Right forelimb (tissue), 1 donor: ENCODE measurements around the gene FAM3A.
A peak's percentile ranks its signal among the peaks of the same experiment; 100 is the strongest.
"Not testable (repeated sequence)": the region's sequence is repeated elsewhere in the genome, so short reads cannot be mapped to it uniquely, and the experiment has no call there.

Experiments used
- DNase-seq: peaks from one replicate; pipeline ENCODE4 v3.0.0-alpha.2; 2018

FAM3A gene, protein sequence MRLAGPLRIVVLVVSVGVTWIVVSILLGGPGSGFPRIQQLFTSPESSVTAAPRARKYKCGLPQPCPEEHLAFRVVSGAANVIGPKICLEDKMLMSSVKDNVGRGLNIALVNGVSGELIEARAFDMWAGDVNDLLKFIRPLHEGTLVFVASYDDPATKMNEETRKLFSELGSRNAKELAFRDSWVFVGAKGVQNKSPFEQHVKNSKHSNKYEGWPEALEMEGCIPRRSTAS

DNA sequence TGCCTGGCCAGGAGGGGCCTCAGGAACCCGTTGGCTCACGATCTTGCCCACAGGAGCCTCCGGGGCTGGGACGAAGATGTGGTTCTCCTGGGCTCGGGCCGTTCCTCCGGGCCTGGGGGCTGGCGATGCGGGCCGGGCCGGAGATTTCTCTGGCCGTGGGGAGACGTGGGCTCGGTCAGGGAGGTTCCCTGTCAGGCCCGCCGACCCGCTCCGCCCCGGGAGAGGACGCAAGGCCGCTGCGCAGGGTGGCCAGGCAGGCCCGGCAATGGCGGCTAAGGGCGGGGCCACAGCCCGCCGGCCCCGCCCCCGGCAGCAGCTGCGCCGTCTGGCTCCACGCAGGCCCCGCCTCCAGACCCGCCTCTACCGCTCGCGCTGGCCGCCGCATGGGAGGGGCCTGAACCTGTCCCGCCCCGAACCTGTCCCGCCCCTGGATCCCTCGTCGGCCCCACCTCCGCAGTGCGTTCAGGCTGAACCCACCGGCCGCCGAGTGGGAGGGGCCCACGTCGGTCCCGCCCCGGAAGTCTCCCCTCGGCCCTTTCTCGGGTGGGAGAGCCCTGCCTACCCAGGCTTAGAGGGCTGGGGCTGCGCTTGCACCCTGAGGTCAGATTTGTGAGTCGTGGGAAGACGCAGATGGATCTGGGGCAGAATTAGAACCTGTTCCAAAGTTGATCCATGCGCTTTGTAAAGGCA is at the start of gene FAM3A:
FAM3A (minus strand) TSS at position 267 of the 690 bp plus-strand sequence. CDS start 460 bp downstream, outside the sequence.
- peak; percentile 95 for DNase-seq

DNA sequence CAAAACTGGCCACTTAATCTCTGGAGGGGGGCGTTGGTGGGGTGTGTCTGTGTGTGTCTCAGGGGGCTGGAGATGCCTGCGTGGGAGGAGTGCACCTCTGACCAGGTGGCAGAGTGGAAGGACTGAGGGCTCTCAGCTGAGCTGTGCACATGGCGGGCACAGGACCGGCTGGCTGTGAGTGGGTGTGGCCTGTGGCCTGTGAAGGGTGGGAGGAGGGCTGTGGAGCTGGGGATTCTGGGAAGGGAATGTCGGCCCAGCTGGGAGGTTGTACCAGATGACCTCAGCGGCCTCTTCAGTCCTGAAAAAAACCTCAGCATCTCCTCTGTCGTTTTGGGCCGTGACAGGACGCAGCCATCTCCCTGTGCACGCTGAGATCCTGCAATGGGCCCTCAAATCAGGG is 46.3 kb upstream of the FAM3A start:
- DNase-seq: not testable (repeated sequence)

GRCh38 chrX:154560326-154560725 is 44.3 kb upstream of the FAM3A start:
- DNase-seq: not testable (repeated sequence)

GRCh38 chrX:154558896-154559295 is 42.9 kb upstream of the FAM3A start:
- not testable (repeated sequence) for DNase-seq

GRCh38 chrX:154558060-154558690 is 42.1 kb upstream of the FAM3A start:
- DNase-seq: not testable (repeated sequence)

- not testable (repeated sequence) for DNase-seq
Measured at GRCh38 chrX:154552112-154552806, 36.2 kb upstream of the FAM3A start.

GRCh38 chrX:154549766-154550165 is 33.7 kb upstream of the FAM3A start:
- DNase-seq: no peak

DNA sequence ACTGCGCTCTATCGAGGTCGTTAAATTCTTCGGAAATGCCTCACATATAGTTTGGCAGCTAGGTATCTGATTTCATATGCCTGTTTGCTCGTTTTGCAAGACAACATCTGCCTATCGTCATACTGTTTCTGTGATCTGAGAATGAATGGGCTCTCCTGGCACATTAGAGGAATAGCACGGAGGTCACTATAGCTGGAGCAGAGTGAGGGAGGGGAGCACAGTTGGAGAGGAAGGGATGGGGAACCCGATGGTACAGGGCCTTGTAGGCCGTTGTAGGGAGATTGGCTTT is 31.9 kb upstream of the FAM3A start:
- DNase-seq: no peak

DNA sequence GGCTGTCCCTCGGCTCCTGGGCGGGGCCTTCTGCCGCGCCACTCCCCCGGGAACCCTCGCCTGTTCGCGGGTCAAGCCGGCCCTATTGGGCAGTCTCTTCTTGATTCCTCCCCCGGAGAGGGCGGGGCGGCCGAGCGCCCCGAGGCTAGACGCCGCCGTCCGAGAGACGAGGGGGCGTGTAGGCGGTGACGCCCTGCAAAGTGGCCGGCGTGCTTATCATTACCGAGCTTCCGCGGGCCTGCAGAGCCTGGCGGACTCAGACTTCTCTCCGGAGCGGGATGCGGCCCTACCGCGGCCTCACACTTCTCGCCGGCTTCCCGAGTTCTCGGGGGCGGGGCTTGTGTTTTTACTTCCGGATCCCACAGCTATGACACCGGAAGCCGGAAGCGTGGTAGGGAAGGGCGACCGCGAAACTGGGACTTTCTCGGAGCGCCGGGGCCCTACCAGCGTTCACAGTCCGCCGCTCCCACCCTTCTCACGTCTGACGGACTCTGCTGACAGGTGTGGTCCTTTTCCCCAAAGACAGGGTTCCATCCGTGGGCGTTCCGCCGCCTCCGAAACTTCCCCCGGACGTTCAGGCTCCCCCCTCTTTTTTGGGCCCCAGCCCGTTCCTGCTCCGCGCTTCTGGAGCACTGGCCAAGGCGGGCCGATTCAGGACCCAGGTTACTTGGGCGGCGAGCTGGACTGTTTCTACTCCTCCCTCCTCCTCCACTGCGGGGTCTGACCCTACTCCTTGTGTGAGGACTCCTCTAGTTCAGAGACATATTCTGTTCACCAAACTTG is 31.4 kb upstream of the FAM3A start, which contains the start of gene IKBKG:
IKBKG (plus strand) TSS at position 376 of the 783 bp plus-strand sequence. CDS start 4,383 bp downstream, outside the sequence.
- peak; percentile 94 for DNase-seq

GRCh38 chrX:154546354-154547244 is 30.6 kb upstream of the FAM3A start, which contains the start of gene G6PD:
TSS of gene G6PD (minus strand) at chrX:154546846. CDS start at chrX:154546155, 691 bp downstream.
- DNase-seq: peak; percentile 54

DNA sequence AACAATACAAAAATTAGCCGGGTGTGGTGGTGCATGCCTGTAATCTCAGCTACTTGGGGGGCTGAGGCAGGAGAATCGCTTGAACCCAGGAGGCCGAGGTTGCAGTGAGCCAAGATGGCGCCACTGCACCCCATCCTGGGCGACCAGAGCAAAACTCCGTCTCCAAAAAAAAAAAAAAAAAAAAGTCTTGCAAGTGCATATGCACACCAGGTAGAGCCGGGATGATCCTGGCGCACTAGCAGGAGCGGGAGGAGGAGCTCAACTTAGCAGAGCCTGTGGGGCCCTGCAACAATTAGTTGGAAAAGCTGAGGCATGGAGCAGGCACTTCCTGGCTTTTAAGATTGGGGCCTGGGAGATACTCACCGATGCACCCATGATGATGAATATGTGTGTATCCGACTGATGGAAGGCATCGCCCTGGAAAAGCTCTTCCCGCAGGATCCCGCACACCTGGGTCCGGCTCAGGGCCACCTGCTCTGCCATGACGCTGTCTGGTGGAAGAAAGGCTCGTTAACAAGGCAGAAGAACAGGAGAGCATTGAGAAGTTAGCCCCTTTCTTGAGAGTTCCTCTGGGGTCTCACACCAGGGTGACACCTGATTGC is 29.7 kb upstream of the FAM3A start:
- DNase-seq: no peak

- no peak for DNase-seq
Measured at GRCh38 chrX:154542723-154543424, 26.8 kb upstream of the FAM3A start.

DNA sequence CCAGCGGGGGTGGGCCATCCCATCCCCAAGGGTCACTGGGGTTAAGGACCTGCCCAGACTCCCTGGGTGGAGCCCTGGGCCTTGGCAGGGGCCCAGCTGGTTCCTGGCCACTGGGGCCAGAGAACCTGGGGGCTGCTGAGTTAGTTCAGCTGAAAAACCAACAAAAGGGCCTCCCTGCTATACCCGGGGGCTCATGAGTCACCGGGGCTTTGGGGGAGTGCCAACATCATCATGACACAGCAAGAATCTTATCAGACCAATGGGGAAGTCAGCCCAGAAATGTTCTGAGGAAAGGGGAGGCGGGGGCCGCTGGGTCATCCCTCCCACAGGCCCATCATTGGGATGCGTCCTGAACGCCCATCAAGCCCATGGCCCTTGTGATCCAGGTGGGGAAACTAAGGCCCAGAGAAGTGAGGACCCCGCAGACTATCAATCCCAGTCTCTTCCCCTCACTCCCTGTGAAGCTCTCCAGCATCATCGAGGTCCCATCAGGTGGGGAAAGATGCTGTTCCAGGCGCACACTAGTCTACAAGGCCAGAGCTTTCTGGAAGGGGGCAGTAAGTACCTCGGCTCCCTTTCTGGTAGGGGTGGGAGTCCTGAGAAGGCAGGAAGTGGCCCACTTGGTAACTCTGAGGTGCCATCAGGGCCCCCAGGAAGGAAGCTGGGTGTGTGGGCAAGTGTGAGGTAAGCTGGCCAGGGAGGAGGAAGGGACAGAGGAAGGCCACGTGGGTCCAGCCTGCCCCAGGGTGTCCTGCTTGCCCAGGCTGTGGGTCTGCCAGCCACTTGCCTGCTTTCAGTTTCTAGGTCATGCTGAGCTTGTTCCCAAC is 26.1 kb upstream of the FAM3A start:
- DNase-seq: no peak

- no peak for DNase-seq
Measured at GRCh38 chrX:154541589-154541895, 25.5 kb upstream of the FAM3A start.

DNA sequence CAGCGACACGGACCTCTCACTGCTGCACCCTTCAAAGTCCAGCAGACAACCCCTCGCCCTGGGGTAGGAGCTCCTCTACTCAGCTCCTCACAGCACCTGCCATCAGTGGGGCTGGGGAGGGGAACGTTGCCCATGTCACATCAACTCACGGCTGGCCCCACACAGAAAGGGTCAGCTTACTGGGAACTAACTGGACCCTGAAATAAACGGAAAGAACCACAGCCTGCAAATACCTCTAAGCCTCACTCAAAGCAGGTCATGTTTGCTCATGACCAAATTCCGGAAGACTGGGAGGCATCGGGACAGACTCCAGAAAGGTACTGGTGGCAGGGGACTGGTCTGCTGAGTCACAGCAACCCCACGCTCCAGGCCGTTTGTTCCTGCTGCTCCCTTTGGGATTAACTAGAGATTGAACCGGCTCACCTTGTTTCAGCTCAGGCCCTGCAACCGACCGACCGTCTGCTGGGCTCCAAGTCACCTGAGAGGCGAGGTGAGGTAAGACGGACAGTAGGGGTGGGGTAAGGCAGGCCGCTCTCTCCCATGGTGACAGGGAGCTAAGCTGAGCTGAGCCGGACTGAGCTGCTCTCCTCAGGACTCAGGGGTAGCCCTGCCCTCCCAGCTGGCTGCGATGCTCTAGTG is 25.0 kb upstream of the FAM3A start:
- DNase-seq: no peak

DNA sequence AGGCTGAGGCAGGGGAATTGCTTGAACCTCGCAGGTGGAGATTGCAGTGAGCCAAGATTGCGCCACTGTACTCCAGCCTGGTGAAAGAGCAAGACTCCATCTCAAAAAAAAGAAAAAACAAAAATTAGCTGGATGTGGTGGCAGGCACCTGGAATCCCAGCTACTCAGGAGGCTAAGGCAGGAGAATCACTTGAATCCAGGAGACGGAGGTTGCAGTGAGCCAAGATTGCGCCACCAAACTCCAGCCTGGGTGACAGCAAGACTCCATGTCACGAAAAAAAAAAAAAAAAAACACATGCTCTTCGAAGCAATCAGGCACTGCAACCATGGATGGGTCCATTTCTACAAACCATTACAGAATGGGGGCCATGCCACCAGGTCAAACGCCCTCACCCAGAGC is 24.3 kb upstream of the FAM3A start:
- DNase-seq: not testable (repeated sequence)

DNA sequence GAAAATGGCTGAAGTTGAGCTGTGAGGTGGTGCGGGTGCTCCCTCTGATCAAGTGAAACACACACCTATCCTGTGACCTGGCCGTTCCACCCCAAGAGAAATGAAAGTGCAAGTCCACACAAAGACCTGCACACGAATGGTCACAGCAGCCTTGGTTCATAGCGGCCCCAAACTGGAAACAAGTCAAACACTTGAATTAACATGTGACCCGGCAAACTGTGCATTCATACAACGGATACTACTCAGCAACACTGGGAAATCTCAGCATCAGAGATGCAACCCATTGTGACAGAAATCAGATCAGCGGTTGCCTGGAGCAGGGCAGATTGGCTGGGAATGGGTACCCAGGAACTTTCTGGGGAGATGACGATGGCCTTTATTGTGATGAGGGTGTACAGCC is 23.0 kb upstream of the FAM3A start:
- no peak for DNase-seq

GRCh38 chrX:154535892-154536291 is 19.9 kb upstream of the FAM3A start:
- DNase-seq: no peak
